SK-N-SH treated with all-trans-retinoic acid at 6 μM for 48 hours (cell line): ENCODE data around the gene PTGR1.

ENCODE experiments used
- ATAC-seq: fragments of 200-7000 bp; cut with Tn5 transposase; 3 replicates; pipeline ENCODE4 v1.9.1; 2020; ENCODE audit warnings: mild to moderate bottlenecking, moderate library complexity
- ARNTL ChIP-seq: fragments of 450-650 bp; formaldehyde crosslinking; IDR thresholded peaks from 2 replicates; pipeline ENCODE4 v1.5.0; 2020; ENCODE audit warnings: low read depth, mild to moderate bottlenecking, moderate library complexity, borderline replicate concordance
- BACH2 ChIP-seq: fragments of 250-450 bp; sonication (Bioruptor Pico); IDR thresholded peaks from 2 replicates; pipeline ENCODE4 v1.9.0; 2021; ENCODE audit warnings: mild to moderate bottlenecking, borderline replicate concordance
- CSDC2 ChIP-seq: fragments of 250-450 bp; sonication (Bioruptor Pico); IDR thresholded peaks from 2 replicates; pipeline ENCODE4 v1.5.0; 2020; ENCODE audit warnings: mild to moderate bottlenecking, moderate library complexity
- ESRRG ChIP-seq: fragments of 250-450 bp; sonication (Bioruptor Pico); IDR thresholded peaks from 2 replicates; pipeline ENCODE4 v1.6.1; 2021; ENCODE audit warnings: mild to moderate bottlenecking
- GLIS3 ChIP-seq: fragments of 250-450 bp; sonication (Bioruptor Pico); IDR thresholded peaks from 2 replicates; pipeline ENCODE4 v1.5.0; 2020; ENCODE audit warnings: mild to moderate bottlenecking, moderate library complexity
- ISL1 ChIP-seq: fragments of 250-450 bp; sonication (Bioruptor Pico); IDR thresholded peaks from 2 replicates; pipeline ENCODE4 v2.1.2; 2022; ENCODE audit warnings: mild to moderate bottlenecking, moderate library complexity
- OSR1 ChIP-seq: fragments of 250-450 bp; sonication (Bioruptor Pico); IDR thresholded peaks from 2 replicates; pipeline ENCODE4 v1.8.0; 2022; ENCODE audit warnings: moderate library complexity, mild to moderate bottlenecking, inconsistent platforms
- PPARA ChIP-seq: fragments of 250-450 bp; sonication (Bioruptor Pico); IDR thresholded peaks from 2 replicates; pipeline ENCODE4 v1.5.0; 2020; ENCODE audit warnings: mild to moderate bottlenecking, borderline replicate concordance
- RARB ChIP-seq: fragments of 250-450 bp; sonication (Bioruptor Pico); IDR thresholded peaks from 2 replicates; pipeline ENCODE4 v1.8.0; 2021; ENCODE audit warnings: mild to moderate bottlenecking, moderate library complexity
- SNAI2 ChIP-seq: fragments of 250-450 bp; sonication (Bioruptor Pico); IDR thresholded peaks from 2 replicates; pipeline ENCODE4 v1.5.0; 2020; ENCODE audit warnings: mild to moderate bottlenecking, moderate library complexity
- TCF4 ChIP-seq: fragments of 250-450 bp; sonication (Bioruptor Pico); IDR thresholded peaks from 2 replicates; pipeline ENCODE4 v1.8.0; 2021; ENCODE audit warnings: mild to moderate bottlenecking, moderate library complexity, borderline replicate concordance
- ZC3H10 ChIP-seq: fragments of 250-450 bp; sonication (Bioruptor Pico); IDR thresholded peaks from 2 replicates; pipeline ENCODE4 v1.5.1; 2021; ENCODE audit warnings: mild to moderate bottlenecking, moderate library complexity
- ZFP3 ChIP-seq: fragments of 250-450 bp; sonication (Bioruptor Pico); IDR thresholded peaks from 2 replicates; pipeline ENCODE4 v1.5.0; 2020; ENCODE audit warnings: mild to moderate bottlenecking, moderate library complexity
- ZFP30 ChIP-seq: fragments of 450-650 bp; formaldehyde crosslinking; IDR thresholded peaks from 2 replicates; pipeline ENCODE4 v1.5.0; 2022; ENCODE audit warnings: mild to moderate bottlenecking, moderate library complexity
- ZNF70 ChIP-seq: fragments of 450-650 bp; formaldehyde crosslinking; IDR thresholded peaks from 2 replicates; pipeline ENCODE4 v1.5.0; 2020; ENCODE audit warnings: mild to moderate bottlenecking, moderate library complexity
- ZNF8 ChIP-seq: fragments of 450-650 bp; formaldehyde crosslinking; IDR thresholded peaks from 2 replicates; pipeline ENCODE4 v1.5.0; 2020; ENCODE audit warnings: mild to moderate bottlenecking, moderate library complexity
- TF ChIP-seq, protein P1 (sequence below): fragments of 250-450 bp; sonication (Bioruptor Pico); IDR thresholded peaks from 2 replicates; pipeline ENCODE4 v1.5.1; 2020; ENCODE audit warnings: low read depth, mild to moderate bottlenecking, moderate library complexity
- TF ChIP-seq, protein P2 (sequence below): fragments of 250-450 bp; sonication (Bioruptor Pico); IDR thresholded peaks from 2 replicates; pipeline ENCODE4 v1.8.0; 2021; ENCODE audit warnings: low read depth, mild to moderate bottlenecking, moderate library complexity, borderline replicate concordance
- TF ChIP-seq, protein P3 (sequence below): fragments of 250-450 bp; sonication (Bioruptor Pico); IDR thresholded peaks from 2 replicates; pipeline ENCODE4 v1.5.0; 2020; ENCODE audit warnings: mild to moderate bottlenecking, moderate library complexity
- TF ChIP-seq, protein P4 (sequence below): fragments of 250-450 bp; sonication (Bioruptor Pico); IDR thresholded peaks from 2 replicates; pipeline ENCODE4 v1.5.1; 2021; ENCODE audit warnings: mild to moderate bottlenecking, moderate library complexity

The PTGR1 gene

DNA sequence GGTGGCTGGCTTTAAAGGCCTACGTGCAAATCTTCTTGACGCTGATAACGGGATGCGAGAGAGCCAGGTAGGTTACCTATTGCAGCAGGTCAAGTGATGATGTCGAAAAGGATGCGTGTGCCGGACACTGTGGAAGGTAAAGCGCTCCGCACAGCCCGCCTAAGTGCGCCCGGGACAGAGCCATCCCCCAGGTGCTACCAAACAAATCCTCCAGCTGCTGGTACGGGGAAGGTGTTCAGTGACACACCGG lies 31.4 kb upstream of the PTGR1 start (continued):
- TF ChIP-seq TCF4 (CRISPR knock-in tag) (no peak; the same call in 1 of the 2 replicates), ISL1 (CRISPR knock-in tag) (no peak), SNAI2 (CRISPR knock-in tag) (no peak)

DNA sequence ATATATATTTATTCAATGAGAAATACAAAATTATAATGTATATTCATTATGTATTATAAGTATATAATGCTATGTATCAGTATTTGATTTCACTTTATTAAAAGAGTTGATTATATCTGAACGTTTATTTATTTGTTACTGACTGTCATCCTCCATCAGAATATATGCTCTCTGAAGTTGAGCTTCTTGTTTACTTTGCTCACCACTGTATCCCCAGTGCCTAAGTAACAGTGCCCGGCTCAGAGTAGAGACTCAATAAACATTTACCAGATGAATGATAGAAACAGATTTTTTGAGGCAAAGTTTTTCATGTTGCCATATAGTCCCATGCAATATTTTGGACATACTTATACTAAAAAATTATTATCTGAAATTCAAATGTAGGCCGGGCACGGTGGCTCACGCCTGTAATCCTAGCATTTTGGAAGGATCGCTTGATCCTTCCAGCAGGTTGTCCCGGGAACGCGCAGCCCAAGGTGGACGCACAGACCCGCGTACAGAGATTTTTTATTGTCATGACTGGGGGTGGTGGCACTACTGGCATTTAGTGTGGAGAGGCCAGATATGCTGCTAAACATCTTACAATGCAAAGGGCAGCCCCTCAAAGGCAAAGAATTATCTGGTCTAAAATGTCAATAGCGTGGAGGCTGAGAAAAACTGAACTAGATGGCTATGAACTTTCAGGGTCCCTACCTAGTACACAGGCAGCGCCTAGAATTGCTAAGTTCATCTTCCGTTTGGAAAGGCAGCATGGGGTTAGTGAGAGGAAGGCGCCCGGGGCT lies 30.9 kb upstream of the PTGR1 start:
- no peak for TF ChIP-seq ZC3H10
- TF ChIP-seq CSDC2 (CRISPR knock-in tag), result no peak
- TF ChIP-seq OSR1 (CRISPR knock-in tag), result no peak
- TF ChIP-seq ZFP3, result no peak
- TF ChIP-seq ISL1 (CRISPR knock-in tag), result no peak
- TF ChIP-seq, protein P1, sequence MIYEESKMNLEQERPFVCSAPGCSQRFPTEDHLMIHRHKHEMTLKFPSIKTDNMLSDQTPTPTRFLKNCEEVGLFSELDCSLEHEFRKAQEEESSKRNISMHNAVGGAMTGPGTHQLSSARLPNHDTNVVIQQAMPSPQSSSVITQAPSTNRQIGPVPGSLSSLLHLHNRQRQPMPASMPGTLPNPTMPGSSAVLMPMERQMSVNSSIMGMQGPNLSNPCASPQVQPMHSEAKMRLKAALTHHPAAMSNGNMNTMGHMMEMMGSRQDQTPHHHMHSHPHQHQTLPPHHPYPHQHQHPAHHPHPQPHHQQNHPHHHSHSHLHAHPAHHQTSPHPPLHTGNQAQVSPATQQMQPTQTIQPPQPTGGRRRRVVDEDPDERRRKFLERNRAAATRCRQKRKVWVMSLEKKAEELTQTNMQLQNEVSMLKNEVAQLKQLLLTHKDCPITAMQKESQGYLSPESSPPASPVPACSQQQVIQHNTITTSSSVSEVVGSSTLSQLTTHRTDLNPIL (CRISPR knock-in tag), result no peak
- no peak for TF ChIP-seq SNAI2 (CRISPR knock-in tag)
- ATAC-seq, result peak; percentile 74

DNA sequence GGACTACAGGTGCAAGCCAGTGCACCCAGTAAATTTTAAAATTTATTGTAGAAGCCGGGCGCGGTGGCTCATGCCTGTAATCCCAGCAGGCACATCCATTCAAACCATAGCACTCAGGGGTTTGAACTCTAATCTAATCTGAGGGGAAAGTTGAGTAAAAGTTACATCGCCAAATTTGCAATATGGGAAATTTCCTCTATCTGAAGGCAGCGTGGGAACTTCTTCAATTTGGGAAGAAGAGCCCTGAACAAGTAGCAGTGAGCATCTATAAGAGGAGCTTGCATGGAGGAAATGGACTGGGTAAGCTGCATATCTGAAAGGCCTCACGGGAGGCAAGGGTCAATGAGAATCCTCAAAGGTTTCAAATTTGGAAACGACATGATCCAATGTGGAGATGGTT lies 29.0 kb upstream of the PTGR1 start:
- TF ChIP-seq, protein P2, sequence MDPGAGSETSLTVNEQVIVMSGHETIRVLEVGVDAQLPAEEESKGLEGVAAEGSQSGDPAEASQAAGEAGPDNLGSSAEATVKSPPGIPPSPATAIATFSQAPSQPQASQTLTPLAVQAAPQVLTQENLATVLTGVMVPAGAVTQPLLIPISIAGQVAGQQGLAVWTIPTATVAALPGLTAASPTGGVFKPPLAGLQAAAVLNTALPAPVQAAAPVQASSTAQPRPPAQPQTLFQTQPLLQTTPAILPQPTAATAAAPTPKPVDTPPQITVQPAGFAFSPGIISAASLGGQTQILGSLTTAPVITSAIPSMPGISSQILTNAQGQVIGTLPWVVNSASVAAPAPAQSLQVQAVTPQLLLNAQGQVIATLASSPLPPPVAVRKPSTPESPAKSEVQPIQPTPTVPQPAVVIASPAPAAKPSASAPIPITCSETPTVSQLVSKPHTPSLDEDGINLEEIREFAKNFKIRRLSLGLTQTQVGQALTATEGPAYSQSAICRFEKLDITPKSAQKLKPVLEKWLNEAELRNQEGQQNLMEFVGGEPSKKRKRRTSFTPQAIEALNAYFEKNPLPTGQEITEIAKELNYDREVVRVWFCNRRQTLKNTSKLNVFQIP (CRISPR knock-in tag), result no peak
- TF ChIP-seq ZC3H10, result no peak
- no peak for TF ChIP-seq ISL1 (CRISPR knock-in tag)
- no peak for TF ChIP-seq BACH2 (CRISPR knock-in tag)
- no peak for TF ChIP-seq ZFP30 (CRISPR knock-in tag)
- TF ChIP-seq, protein P3, sequence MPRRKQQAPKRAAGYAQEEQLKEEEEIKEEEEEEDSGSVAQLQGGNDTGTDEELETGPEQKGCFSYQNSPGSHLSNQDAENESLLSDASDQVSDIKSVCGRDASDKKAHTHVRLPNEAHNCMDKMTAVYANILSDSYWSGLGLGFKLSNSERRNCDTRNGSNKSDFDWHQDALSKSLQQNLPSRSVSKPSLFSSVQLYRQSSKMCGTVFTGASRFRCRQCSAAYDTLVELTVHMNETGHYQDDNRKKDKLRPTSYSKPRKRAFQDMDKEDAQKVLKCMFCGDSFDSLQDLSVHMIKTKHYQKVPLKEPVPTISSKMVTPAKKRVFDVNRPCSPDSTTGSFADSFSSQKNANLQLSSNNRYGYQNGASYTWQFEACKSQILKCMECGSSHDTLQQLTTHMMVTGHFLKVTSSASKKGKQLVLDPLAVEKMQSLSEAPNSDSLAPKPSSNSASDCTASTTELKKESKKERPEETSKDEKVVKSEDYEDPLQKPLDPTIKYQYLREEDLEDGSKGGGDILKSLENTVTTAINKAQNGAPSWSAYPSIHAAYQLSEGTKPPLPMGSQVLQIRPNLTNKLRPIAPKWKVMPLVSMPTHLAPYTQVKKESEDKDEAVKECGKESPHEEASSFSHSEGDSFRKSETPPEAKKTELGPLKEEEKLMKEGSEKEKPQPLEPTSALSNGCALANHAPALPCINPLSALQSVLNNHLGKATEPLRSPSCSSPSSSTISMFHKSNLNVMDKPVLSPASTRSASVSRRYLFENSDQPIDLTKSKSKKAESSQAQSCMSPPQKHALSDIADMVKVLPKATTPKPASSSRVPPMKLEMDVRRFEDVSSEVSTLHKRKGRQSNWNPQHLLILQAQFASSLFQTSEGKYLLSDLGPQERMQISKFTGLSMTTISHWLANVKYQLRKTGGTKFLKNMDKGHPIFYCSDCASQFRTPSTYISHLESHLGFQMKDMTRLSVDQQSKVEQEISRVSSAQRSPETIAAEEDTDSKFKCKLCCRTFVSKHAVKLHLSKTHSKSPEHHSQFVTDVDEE (CRISPR knock-in tag), result no peak
- no peak for TF ChIP-seq PPARA
- TF ChIP-seq RARB, result no peak
- TF ChIP-seq, protein P1 (CRISPR knock-in tag), result no peak
- no peak for TF ChIP-seq GLIS3 (CRISPR knock-in tag)
- TF ChIP-seq, protein P4, sequence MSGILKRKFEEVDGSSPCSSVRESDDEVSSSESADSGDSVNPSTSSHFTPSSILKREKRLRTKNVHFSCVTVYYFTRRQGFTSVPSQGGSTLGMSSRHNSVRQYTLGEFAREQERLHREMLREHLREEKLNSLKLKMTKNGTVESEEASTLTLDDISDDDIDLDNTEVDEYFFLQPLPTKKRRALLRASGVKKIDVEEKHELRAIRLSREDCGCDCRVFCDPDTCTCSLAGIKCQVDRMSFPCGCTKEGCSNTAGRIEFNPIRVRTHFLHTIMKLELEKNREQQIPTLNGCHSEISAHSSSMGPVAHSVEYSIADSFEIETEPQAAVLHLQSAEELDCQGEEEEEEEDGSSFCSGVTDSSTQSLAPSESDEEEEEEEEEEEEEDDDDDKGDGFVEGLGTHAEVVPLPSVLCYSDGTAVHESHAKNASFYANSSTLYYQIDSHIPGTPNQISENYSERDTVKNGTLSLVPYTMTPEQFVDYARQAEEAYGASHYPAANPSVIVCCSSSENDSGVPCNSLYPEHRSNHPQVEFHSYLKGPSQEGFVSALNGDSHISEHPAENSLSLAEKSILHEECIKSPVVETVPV (CRISPR knock-in tag), result no peak
- TF ChIP-seq ARNTL (CRISPR knock-in tag), result no peak
- TF ChIP-seq CSDC2 (CRISPR knock-in tag), result no peak
- no peak for TF ChIP-seq ZNF8 (CRISPR knock-in tag)
- no peak for TF ChIP-seq ZFP3
- no peak for TF ChIP-seq ESRRG (CRISPR knock-in tag)
- TF ChIP-seq ZNF70 (CRISPR knock-in tag), result no peak
- no peak for ATAC-seq
